DOHH2 (cell line): ENCODE measurements around the gene UBAP1L.
"Not testable (repeated sequence)": the region's sequence is repeated elsewhere in the genome, so short reads cannot be mapped to it uniquely, and the experiment has no call there.

Source experiments
- H3F3A ChIP-seq: fragments of 200-600 bp; sonication (generic), shearing (Covaris generic); 2 replicates; pipeline ENCODE4 v1.6.0; 2016; ENCODE audit warnings: antibody characterized with exemption, mild to moderate bottlenecking; ENCODE audit not compliant: control insufficient read depth, insufficient read depth
- H3K27ac ChIP-seq: fragments of 200-600 bp; sonication (generic); 2 replicates; pipeline ENCODE4 v1.5.1; 2014; ENCODE audit warnings: low read depth, mild to moderate bottlenecking, low read length, moderate library complexity
- H3K27me3 ChIP-seq: fragments of 200-600 bp; sonication (generic); 2 replicates; pipeline ENCODE4 v1.6.1; 2014; ENCODE audit warnings: mild to moderate bottlenecking, low read length, mixed read lengths; ENCODE audit not compliant: control insufficient read depth
- H3K36me3 ChIP-seq: fragments of 200-600 bp; sonication (generic); 2 replicates; pipeline ENCODE4 v1.6.1; 2014; ENCODE audit warnings: mild to moderate bottlenecking, low read length, moderate library complexity, mixed read lengths; ENCODE audit not compliant: control insufficient read depth
- H3K4me1 ChIP-seq: fragments of 200-600 bp; sonication (generic); 2 replicates; pipeline ENCODE4 v1.6.1; 2014; ENCODE audit warnings: mild to moderate bottlenecking, low read length, mixed read lengths; ENCODE audit not compliant: control insufficient read depth
- H3K4me2 ChIP-seq: fragments of 200-600 bp; sonication (generic); 2 replicates; pipeline ENCODE4 v1.6.0; 2014; ENCODE audit warnings: mild to moderate bottlenecking, low read length, moderate library complexity
- H3K4me3 ChIP-seq: fragments of 200-600 bp; sonication (generic); 2 replicates; pipeline ENCODE4 v1.5.1; 2014; ENCODE audit warnings: mild to moderate bottlenecking, low read length, mixed read lengths
- H3K79me2 ChIP-seq: fragments of 200-600 bp; sonication (generic); 2 replicates; pipeline ENCODE4 v1.6.1; 2014; ENCODE audit warnings: mild to moderate bottlenecking, low read length, mixed read lengths; ENCODE audit not compliant: control insufficient read depth
- H3K9me2 ChIP-seq: fragments of 200-600 bp; sonication (generic); replicated peaks from 2 replicates; pipeline ENCODE4 v1.6.1; 2014; ENCODE audit warnings: mild to moderate bottlenecking, low read length, mixed read lengths; ENCODE audit not compliant: control insufficient read depth
- H3K9me3 ChIP-seq: fragments of 200-600 bp; sonication (generic); 2 replicates; pipeline ENCODE4 v1.6.1; 2014; ENCODE audit warnings: antibody characterized with exemption, low read length, mixed read lengths; ENCODE audit not compliant: control insufficient read depth, insufficient read depth
- H4K20me1 ChIP-seq: fragments of 200-600 bp; sonication (generic); 2 replicates; pipeline ENCODE4 v1.6.0; 2014; ENCODE audit warnings: low read depth, mild to moderate bottlenecking, antibody characterized with exemption, low read length, moderate library complexity; ENCODE audit not compliant: control insufficient read depth, insufficient read depth
- CTCF ChIP-seq: fragments of 200-600 bp; sonication (generic); IDR thresholded peaks from one replicate; pipeline ENCODE4 v1.5.1; 2014; ENCODE audit warnings: antibody characterized with exemption, mild to moderate bottlenecking, low read depth, low read length; ENCODE audit not compliant: poor library complexity, severe bottlenecking
- EZH2phosphoT487 ChIP-seq: fragments of 200-600 bp; sonication (generic); IDR thresholded peaks from 2 replicates; pipeline ENCODE4 v1.6.1; 2017; ENCODE audit warnings: borderline replicate concordance, mild to moderate bottlenecking, antibody characterized with exemption, low read length, moderate library complexity, mixed read lengths

UBAP1L gene

GRCh38 chr15:65044724-65045481 lies 70.1 kb downstream of the UBAP1L start, which contains the start of gene SLC51B:
TSS of gene SLC51B (plus strand) at chr15:65045387. CDS start at chr15:65050005, 4,618 bp downstream.
- no peak within 1 kb of the TSS for H3K27ac ChIP-seq
- no peaks in the 10 kb centered on the region for H3K9me2 ChIP-seq
- H3K4me2 ChIP-seq, result no peak within 1 kb of the TSS
- no peaks in the 10 kb centered on the region for H3K79me2 ChIP-seq
- peaks cover 10% of the 10 kb centered on the region for H3K4me1 ChIP-seq
- no peaks in the 10 kb centered on the region for H3K36me3 ChIP-seq
- H4K20me1 ChIP-seq, result no peaks in the 10 kb centered on the region
- TF ChIP-seq EZH2phosphoT487 (no peak), CTCF (no peak)
- peaks cover 9% of the 10 kb centered on the region for H3K27me3 ChIP-seq
- H3F3A ChIP-seq, result no peaks in the 10 kb centered on the region
- H3K4me3 ChIP-seq, result no peak within 1 kb of the TSS
- H3K9me3 ChIP-seq, result no peaks in the 10 kb centered on the region

- H3K9me2 ChIP-seq, H3K36me3 ChIP-seq, H3K9me3 ChIP-seq, H3K4me1 ChIP-seq, H4K20me1 ChIP-seq, H3F3A ChIP-seq, H3K27ac ChIP-seq, H3K27me3 ChIP-seq, H3K79me2 ChIP-seq, H3K4me2 ChIP-seq, H3K4me3 ChIP-seq: not testable (repeated sequence)
These were observed 70.8 kb downstream of the UBAP1L start for GRCh38 chr15:65044218-65044617.

GRCh38 chr15:65042776-65043327 lies 72.1 kb downstream of the UBAP1L start:
- TF ChIP-seq CTCF (no peak), EZH2phosphoT487 (no peak)
- Histone ChIP-seq H3K27me3 (peaks cover 9% of the 10 kb centered on the region), H3K9me2 (no peaks in the 10 kb centered on the region), H3K36me3 (no peaks in the 10 kb centered on the region), H3F3A (no peaks in the 10 kb centered on the region), H3K4me1 (no peaks in the 10 kb centered on the region), H3K4me2 (no peak overlapping the region), H3K79me2 (no peaks in the 10 kb centered on the region), H4K20me1 (no peaks in the 10 kb centered on the region), H3K4me3 (no peak overlapping the region), H3K9me3 (no peaks in the 10 kb centered on the region), H3K27ac (no peak overlapping the region)
